OCI-LY7 (cell line): ENCODE results near the gene RAB40C. TPM values are rescaled to one million over a fixed set of nuclear protein-coding genes. Genes with fewer than 3 reads are reported as not detected.

ENCODE experiments used
- BruUV-seq: library from RNA; stranded (reverse); fragments of 400-500 nt; replicated peaks from 2 replicates; lab custom pipeline; 2021; lab: Mats Ljungman, UMichigan
- CTCF ChIA-PET: fragments of 300-600 bp; sonication (Branson Sonifier 250); formaldehyde crosslinking; loops from one replicate; lab custom pipeline; 2022; ENCODE audit warnings: antibody characterized with exemption; ENCODE audit not compliant: unreplicated experiment; lab: Charles Lee
- POLR2A ChIA-PET: fragments of 300-600 bp; sonication (Branson Sonifier 250); formaldehyde crosslinking; loops from one replicate; lab custom pipeline; 2022; ENCODE audit warnings: antibody characterized with exemption; lab: Charles Lee
- DNase-seq: peaks from one replicate; pipeline ENCODE4 v3.0.0-alpha.2; 2015; ENCODE audit warnings: low spot score
- H2AFZ ChIP-seq: fragments of 200-600 bp; sonication (generic), shearing (Covaris generic); 2 replicates; pipeline ENCODE4 v1.6.1; 2014; ENCODE audit warnings: mild to moderate bottlenecking, antibody characterized with exemption, low read length, moderate library complexity
- H3K27ac ChIP-seq: fragments of 200-600 bp; sonication (generic); 2 replicates; pipeline ENCODE4 v1.5.1; 2014; ENCODE audit warnings: mixed run types, low read depth, mild to moderate bottlenecking, moderate library complexity, low read length, inconsistent platforms; ENCODE audit not compliant: poor library complexity, severe bottlenecking
- H3K36me3 ChIP-seq: fragments of 200-600 bp; sonication (generic); 2 replicates; pipeline ENCODE4 v1.6.1; 2014; ENCODE audit warnings: mild to moderate bottlenecking, antibody characterized with exemption, low read length, moderate library complexity, mixed read lengths; ENCODE audit not compliant: insufficient read depth
- H3K4me1 ChIP-seq: fragments of 200-600 bp; sonication (generic); 2 replicates; pipeline ENCODE4 v1.5.1; 2014; ENCODE audit warnings: mild to moderate bottlenecking, low read length; ENCODE audit not compliant: insufficient read depth, poor library complexity, severe bottlenecking
- H3K4me2 ChIP-seq: fragments of 200-600 bp; sonication (generic); 2 replicates; pipeline ENCODE4 v1.6.1; 2014; ENCODE audit warnings: mild to moderate bottlenecking, low read length
- H3K4me3 ChIP-seq: fragments of 200-600 bp; sonication (generic); 2 replicates; pipeline ENCODE4 v1.5.1; 2014; ENCODE audit warnings: mild to moderate bottlenecking, low read depth, low read length; ENCODE audit not compliant: poor library complexity, severe bottlenecking
- H3K79me2 ChIP-seq: fragments of 200-600 bp; sonication (generic); 2 replicates; pipeline ENCODE4 v1.6.1; 2016; ENCODE audit warnings: low read depth, mild to moderate bottlenecking, low read length, moderate library complexity, mixed read lengths; ENCODE audit not compliant: insufficient read depth
- H3K9me2 ChIP-seq: fragments of 200-600 bp; sonication (generic); 2 replicates; pipeline ENCODE4 v1.6.1; 2016; ENCODE audit warnings: mild to moderate bottlenecking, low read length, mixed read lengths; ENCODE audit not compliant: insufficient read depth
- H3K9me3 ChIP-seq: fragments of 200-600 bp; sonication (generic); 2 replicates; pipeline ENCODE4 v1.6.1; 2014; ENCODE audit warnings: mild to moderate bottlenecking, mixed run types, low read length, mixed read lengths
- H4K20me1 ChIP-seq: fragments of 200-600 bp; sonication (generic); 2 replicates; pipeline ENCODE4 v1.6.1; 2014; ENCODE audit warnings: mild to moderate bottlenecking, antibody characterized with exemption, low read length, moderate library complexity, mixed read lengths; ENCODE audit not compliant: insufficient read depth
- CTCF ChIP-seq: fragments of 200-600 bp; sonication (generic); conservative IDR thresholded peaks from 2 replicates; pipeline ENCODE4 v1.5.1; 2014; ENCODE audit warnings: mild to moderate bottlenecking, antibody characterized with exemption, low read length, moderate library complexity, mixed read lengths
- EZH2phosphoT487 ChIP-seq: fragments of 200-600 bp; sonication (generic); IDR thresholded peaks from 2 replicates; pipeline ENCODE4 v1.6.1; 2018; ENCODE audit warnings: low read depth, borderline replicate concordance, mild to moderate bottlenecking, mixed run types, antibody characterized with exemption, low read length, moderate library complexity, mixed read lengths
- intact Hi-C: fragments of 100-400 bp; cut with micrococcal nuclease; formaldehyde crosslinking; loops from one replicate; pipeline ENCODE4 v1.10.0; 2022; ENCODE audit not compliant: unreplicated experiment
- total RNA-seq, 2 experiments: library from RNA; depleted of rRNA in 1 of 2; stranded (reverse); fragments of >200 nt in 1 of 2; shearing (Covaris generic) in 1 of 2; gene quantifications; 2 replicates each; pipeline ENCODE4 v1.2.3, GENCODE V29; 2014 to 2022

Gene RAB40C
- total RNA-seq, 2 experiments from 2014 or later, result 19.3 to 20.9 TPM

DNA sequence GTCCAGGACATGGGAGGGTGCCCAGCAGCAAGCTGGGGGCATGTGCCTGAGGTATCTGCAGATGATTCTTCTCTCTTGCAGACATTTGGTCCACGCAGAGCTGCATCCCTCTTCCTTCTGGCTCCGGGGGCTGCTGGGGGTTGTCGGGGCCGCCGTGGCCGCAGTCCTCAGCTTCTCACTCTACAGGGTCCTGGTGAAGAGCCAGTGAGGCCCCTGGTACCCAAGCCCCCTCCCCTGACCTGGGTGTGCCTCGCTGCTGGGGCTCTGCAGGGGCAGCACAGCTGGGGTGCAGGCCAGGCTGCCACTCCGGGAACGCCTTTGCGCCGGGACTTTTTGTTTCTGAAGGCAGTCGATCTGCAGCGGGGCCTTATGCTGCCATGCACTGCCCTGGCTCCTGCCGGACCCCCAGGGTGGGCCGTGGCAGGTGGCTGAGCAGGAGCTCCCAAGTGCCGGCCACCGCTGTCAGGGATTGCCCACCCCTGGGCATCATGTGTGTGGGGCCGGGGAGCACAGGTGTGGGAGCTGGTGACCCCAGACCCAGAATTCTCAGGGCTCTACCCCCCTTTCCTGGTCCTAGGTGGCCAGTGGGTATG, 83.6 kb downstream of the RAB40C start:
- ChIA-PET CTCF (no interaction called here), POLR2A (no interaction called here)
- Histone ChIP-seq H3K4me1 (peaks cover 14% of the 10 kb centered on the region), H3K9me2 (no peaks in the 10 kb centered on the region), H4K20me1 (no peaks in the 10 kb centered on the region; the same call in 1 of the 2 replicates), H3K79me2 (peaks cover 7% of the 10 kb centered on the region; the same call in 1 of the 2 replicates), H3K4me2 (no peak overlapping the region), H2AFZ (no peak overlapping the region), H3K36me3 (peaks cover 45% of the 10 kb centered on the region), H3K4me3 (no peak overlapping the region), H3K9me3 (no peaks in the 10 kb centered on the region), H3K27ac (no peak overlapping the region)
- no peak for DNase-seq
- intact Hi-C loops, result no loop called here
- TF ChIP-seq CTCF, result no peak
- TF ChIP-seq EZH2phosphoT487, result no peak
- TSS peak; percentile 83 for BruUV-seq

- no peak overlapping the region for H3K27ac ChIP-seq
- no peaks in the 10 kb centered on the region; the same call in 1 of the 2 replicates for H4K20me1 ChIP-seq
- H3K4me3 ChIP-seq, result no peak overlapping the region
- CTCF ChIA-PET, result no interaction called here
- no peak overlapping the region for H2AFZ ChIP-seq
- H3K4me2 ChIP-seq, result no peak overlapping the region
- no peaks in the 10 kb centered on the region for H3K79me2 ChIP-seq
- H3K36me3 ChIP-seq, result peaks cover 45% of the 10 kb centered on the region
- H3K9me2 ChIP-seq, result no peaks in the 10 kb centered on the region
- DNase-seq, result no peak
- no TSS peak for BruUV-seq
- intact Hi-C loops, result no loop called here
- no peak for TF ChIP-seq CTCF
- no peak for TF ChIP-seq EZH2phosphoT487
- POLR2A ChIA-PET, result no interaction called here
- H3K9me3 ChIP-seq, result no peaks in the 10 kb centered on the region
- peaks cover 13% of the 10 kb centered on the region for H3K4me1 ChIP-seq
Measured at GRCh38 chr16:674214-674881, 84.5 kb downstream of the RAB40C start.
